Choroid plexus epithelial cell (primary cell): Measurements from ENCODE around the gene ZNRF4.
"Not testable (repeated sequence)": the region's sequence is repeated elsewhere in the genome, so short reads cannot be mapped to it uniquely, and the experiment has no call there.

ENCODE experiments used
- DNase-seq: peaks from one replicate; pipeline ENCODE4 v3.0.0-alpha.2; 2010; ENCODE audit warnings: low read depth
- H3K4me3 ChIP-seq: 2 replicates; pipeline ENCODE4 v1.5.1; 2011; ENCODE audit warnings: low read depth, mild to moderate bottlenecking, control low read depth, low read length, moderate library complexity
- TF ChIP-seq, protein P1 (sequence below): conservative IDR thresholded peaks from 2 replicates; pipeline ENCODE4 v1.5.1; 2011; ENCODE audit warnings: low read depth, mild to moderate bottlenecking, control low read depth, inconsistent platforms, low read length, moderate library complexity

The ZNRF4 gene

DNA sequence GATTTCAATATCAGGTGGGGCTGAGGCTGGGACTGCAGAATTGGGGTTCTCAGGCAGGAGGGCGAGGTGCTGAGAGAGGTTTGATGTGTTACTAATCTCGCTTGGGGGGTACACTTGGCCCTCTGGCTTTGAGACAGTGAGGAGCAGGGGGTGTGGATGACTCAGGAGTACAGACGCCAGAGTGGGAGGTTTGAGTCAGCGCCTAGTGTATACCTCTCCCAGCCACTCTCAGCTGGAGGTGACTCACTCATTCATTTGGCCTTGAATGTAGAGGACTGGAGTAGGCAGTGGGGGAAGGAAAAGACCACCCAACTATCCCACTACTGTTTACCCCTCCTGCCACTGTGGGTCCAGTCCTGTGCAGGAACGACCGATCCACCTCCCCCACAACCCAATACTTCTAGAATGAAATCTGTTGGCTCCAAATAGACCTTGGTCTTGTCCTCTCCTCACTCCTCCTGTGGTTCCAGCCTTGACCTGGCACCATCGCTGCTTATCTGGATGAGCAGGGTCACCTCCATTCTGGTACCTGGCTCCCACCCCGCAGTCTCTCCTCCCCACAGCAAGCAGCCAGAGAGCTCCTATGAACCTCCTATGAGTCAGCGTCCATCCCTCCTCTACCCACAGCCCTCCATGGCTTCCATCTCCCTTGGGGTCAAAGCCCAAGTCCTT, 20.1 kb upstream of the ZNRF4 start:
- TF ChIP-seq, protein P1, sequence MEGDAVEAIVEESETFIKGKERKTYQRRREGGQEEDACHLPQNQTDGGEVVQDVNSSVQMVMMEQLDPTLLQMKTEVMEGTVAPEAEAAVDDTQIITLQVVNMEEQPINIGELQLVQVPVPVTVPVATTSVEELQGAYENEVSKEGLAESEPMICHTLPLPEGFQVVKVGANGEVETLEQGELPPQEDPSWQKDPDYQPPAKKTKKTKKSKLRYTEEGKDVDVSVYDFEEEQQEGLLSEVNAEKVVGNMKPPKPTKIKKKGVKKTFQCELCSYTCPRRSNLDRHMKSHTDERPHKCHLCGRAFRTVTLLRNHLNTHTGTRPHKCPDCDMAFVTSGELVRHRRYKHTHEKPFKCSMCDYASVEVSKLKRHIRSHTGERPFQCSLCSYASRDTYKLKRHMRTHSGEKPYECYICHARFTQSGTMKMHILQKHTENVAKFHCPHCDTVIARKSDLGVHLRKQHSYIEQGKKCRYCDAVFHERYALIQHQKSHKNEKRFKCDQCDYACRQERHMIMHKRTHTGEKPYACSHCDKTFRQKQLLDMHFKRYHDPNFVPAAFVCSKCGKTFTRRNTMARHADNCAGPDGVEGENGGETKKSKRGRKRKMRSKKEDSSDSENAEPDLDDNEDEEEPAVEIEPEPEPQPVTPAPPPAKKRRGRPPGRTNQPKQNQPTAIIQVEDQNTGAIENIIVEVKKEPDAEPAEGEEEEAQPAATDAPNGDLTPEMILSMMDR: no peak
- DNase-seq: peak; percentile 77
- no peak overlapping the region for H3K4me3 ChIP-seq

DNA sequence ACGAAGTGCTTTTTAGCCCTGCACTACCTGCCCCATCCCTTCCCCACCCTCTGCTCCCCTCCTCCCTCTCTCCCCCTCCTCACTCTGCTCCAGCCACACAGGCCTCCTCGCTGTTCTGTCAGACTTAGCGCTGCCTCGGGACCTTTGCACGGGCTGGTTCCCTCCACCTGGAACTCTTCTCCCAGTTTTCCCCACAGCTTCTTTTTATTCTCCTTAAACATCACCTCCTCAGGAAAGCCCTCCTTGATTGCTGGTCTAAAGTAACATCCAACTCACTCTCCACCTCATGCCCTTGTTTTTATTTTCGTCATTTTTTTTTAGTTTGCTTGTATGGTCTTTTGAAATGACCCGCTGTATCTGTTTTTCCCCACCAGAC, 19.6 kb upstream of the ZNRF4 start:
- no peak for DNase-seq
- TF ChIP-seq, protein P1: no peak
- no peak overlapping the region for H3K4me3 ChIP-seq

DNA sequence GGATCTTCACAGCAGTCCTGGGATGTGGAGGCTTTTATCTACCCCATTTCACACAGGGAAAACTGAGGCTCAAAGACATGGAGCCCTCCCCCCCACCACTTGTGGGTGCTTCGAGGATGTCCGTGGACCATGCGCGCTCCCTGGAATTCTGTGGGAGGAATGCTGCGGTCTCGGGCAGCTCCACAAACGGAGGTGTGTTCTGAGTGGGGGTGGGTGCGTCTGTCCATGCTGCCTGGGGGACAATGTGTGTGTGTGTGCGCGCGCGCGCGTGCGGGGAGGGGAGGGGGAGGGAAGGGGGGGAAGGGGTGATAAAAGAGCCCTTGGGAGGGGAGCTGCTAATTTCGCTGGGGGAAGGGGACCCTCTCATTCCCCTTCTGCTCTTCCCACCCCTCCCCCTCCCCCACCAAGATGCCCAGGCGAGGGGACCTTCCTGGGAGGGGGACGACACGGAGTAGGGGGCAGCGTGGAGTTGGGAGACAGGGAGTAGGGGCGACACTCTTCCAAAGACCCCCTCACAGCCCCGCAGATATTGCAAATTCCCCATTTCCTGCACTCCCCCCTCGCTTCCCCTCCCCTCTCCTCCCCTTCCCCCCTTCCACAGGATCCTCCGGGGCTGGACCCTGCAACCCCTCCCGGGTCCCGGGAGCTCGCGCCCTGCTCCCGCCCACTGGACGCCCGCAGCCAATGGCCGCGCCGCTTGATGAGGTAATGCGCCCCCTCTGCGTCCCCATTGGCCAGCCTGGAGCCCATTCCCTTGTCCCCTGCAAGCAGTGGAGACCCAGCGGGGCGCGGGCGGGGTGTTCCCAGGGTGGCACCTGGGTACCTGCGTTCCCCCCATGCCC, 18.9 kb upstream of the ZNRF4 start:
- H3K4me3 ChIP-seq: peak overlapping the region; percentile 17
- peak; percentile 46 for DNase-seq
- TF ChIP-seq, protein P1: no peak

DNA sequence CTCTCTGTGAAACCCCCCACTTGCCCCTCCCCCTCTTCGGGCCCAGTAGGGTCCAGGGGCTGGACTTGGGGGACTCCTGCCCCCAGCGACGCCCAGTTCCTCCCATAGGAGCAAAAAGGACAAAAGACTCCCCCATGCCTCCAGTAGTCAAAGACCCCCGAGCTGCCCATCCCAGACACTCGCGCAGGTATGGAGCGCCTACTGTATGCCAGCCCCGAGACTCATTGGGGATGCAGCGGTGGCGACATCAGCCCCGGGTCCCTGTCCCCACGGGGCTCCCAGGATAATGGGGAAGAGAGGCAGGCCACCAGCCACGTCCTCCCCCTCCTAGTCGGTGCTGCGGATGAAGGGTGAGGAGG, 18.3 kb upstream of the ZNRF4 start:
- TF ChIP-seq, protein P1: no peak
- H3K4me3 ChIP-seq: no peak overlapping the region
- no peak for DNase-seq

DNA sequence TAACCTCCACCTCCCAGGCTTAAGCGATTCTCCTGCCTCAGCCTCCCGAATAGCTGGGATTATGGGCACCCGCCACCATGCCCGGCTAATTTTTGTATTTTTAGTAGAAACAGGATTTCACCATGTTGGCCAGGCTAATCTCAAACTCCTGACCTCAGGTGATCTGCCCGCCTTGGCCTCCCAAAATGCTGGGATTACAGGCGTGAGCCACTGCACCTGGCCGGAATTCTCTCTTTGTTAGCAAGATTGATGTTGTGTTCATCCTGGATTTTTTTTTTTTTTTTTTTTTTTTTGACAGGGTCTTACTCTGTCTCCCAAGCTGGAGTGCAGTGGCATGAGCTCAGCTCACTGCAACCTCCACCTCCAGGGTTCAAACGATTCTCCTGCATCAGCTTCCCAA, 16.5 kb upstream of the ZNRF4 start:
- DNase-seq, H3K4me3 ChIP-seq: not testable (repeated sequence)

DNA sequence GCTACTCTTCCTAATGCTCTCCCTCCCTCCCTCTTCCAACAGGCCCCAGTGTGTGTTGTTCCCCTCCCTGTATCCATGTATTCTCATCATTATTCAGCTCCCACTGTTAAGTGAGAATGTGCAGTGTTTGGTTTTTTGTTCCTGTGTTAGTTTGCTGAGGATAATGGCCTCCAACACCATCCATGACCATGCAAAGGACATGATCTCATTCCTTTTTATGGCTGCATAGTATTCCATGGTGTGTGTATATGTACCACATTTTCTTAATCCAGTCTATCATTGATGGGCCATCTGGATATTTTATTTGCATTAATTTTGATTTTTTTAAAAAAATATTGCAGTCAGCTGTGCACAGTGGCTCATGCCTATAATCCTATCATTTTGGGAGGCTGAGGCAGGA, 15.8 kb upstream of the ZNRF4 start:
- TF ChIP-seq, protein P1: no peak
- no peak for DNase-seq
- no peak overlapping the region for H3K4me3 ChIP-seq

DNA sequence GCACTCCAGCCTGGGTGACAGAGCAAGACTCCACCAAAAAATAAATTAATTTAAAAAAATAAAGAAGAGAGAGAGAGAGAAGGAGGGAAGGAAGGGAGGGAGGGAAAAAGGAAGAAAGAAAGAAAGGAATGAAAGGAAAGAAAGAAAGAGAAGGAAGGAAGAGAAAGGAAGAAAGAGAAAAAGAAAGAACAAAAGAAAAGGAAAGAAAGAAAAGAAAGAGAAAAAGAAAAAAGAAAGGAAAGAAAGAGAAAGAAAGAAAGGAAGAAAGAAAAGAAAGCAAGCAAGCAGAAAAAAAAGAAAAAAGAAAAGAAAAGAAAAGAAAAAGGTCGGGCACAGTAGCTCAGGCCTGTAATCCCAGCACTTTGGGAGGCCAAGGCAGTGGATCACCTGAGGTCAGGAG, 14.9 kb upstream of the ZNRF4 start:
- TF ChIP-seq, protein P1: no peak
- no peak for DNase-seq
- H3K4me3 ChIP-seq: no peak overlapping the region
